MM.1S (cell line): Measurements from ENCODE around the gene DTNB.

Experiments used
- DNase-seq: peaks from one replicate; pipeline ENCODE4 v3.0.0-alpha.2; 2015
- H2AFZ ChIP-seq: fragments of 300-600 bp; sonication (generic); 2 replicates; pipeline ENCODE4 v1.6.0; 2016; ENCODE audit warnings: antibody characterized with exemption, low read length
- H3F3A ChIP-seq: fragments of 300-600 bp; sonication (generic); 2 replicates; pipeline ENCODE4 v1.6.1; 2016; ENCODE audit warnings: mild to moderate bottlenecking, antibody characterized with exemption, low read length, moderate library complexity, mixed read lengths; ENCODE audit not compliant: insufficient read depth
- H3K27ac ChIP-seq: fragments of 300-600 bp; sonication (generic); 2 replicates; pipeline ENCODE4 v1.5.1; 2016; ENCODE audit warnings: mild to moderate bottlenecking, low read length
- H3K27me3 ChIP-seq: fragments of 300-600 bp; sonication (generic); replicated peaks from 2 replicates; pipeline ENCODE4 v1.6.0; 2016; ENCODE audit warnings: low read length; ENCODE audit not compliant: insufficient read depth
- H3K36me3 ChIP-seq: fragments of 300-600 bp; sonication (generic); replicated peaks from 2 replicates; pipeline ENCODE4 v1.6.1; 2016; ENCODE audit warnings: mild to moderate bottlenecking, low read length, mixed read lengths; ENCODE audit not compliant: insufficient read depth
- H3K4me1 ChIP-seq: fragments of 300-600 bp; sonication (generic); 2 replicates; pipeline ENCODE4 v1.6.1; 2016; ENCODE audit warnings: low read length, mixed read lengths
- H3K4me2 ChIP-seq: fragments of 300-600 bp; sonication (generic); 2 replicates; pipeline ENCODE4 v1.6.0; 2016; ENCODE audit warnings: low read depth, low read length
- H3K4me3 ChIP-seq: fragments of 300-600 bp; sonication (generic); 2 replicates; pipeline ENCODE4 v1.5.1; 2016; ENCODE audit warnings: low read length, mixed read lengths
- H3K79me2 ChIP-seq: fragments of 300-600 bp; sonication (generic); 2 replicates; pipeline ENCODE4 v1.6.1; 2016; ENCODE audit warnings: mixed run types, low read length, mixed read lengths
- H3K9ac ChIP-seq: fragments of 300-600 bp; sonication (generic); 2 replicates; pipeline ENCODE4 v1.6.1; 2016; ENCODE audit warnings: low read length, mixed read lengths
- H3K9me2 ChIP-seq: fragments of 300-600 bp; sonication (generic); replicated peaks from 2 replicates; pipeline ENCODE4 v1.6.1; 2016; ENCODE audit warnings: mild to moderate bottlenecking, low read length, mixed read lengths; ENCODE audit not compliant: insufficient read depth
- H3K9me3 ChIP-seq: fragments of 300-600 bp; sonication (generic); replicated peaks from 2 replicates; pipeline ENCODE4 v1.6.1; 2016; ENCODE audit warnings: mild to moderate bottlenecking, low read length, mixed read lengths; ENCODE audit not compliant: insufficient read depth
- H4K20me1 ChIP-seq: fragments of 300-600 bp; sonication (generic); 2 replicates; pipeline ENCODE4 v1.6.1; 2016; ENCODE audit warnings: mild to moderate bottlenecking, low read length, moderate library complexity, mixed read lengths; ENCODE audit not compliant: insufficient read depth
- EZH2 ChIP-seq: fragments of 300-600 bp; sonication (generic); optimal IDR thresholded peaks from 2 replicates; pipeline ENCODE3; 2017; ENCODE audit warnings: low read depth, mild to moderate bottlenecking, antibody characterized with exemption, low read length, mixed read lengths
- EZH2phosphoT487 ChIP-seq: fragments of 300-600 bp; sonication (generic); IDR thresholded peaks from 2 replicates; pipeline ENCODE4 v1.6.1; 2018; ENCODE audit warnings: antibody characterized with exemption, low read length
- TF ChIP-seq, protein P1 (sequence below): fragments of 300-600 bp; sonication (generic); IDR thresholded peaks from 2 replicates; pipeline ENCODE4 v1.5.1; 2016; ENCODE audit warnings: antibody characterized with exemption, low read length, mixed read lengths

The DTNB gene

DNA sequence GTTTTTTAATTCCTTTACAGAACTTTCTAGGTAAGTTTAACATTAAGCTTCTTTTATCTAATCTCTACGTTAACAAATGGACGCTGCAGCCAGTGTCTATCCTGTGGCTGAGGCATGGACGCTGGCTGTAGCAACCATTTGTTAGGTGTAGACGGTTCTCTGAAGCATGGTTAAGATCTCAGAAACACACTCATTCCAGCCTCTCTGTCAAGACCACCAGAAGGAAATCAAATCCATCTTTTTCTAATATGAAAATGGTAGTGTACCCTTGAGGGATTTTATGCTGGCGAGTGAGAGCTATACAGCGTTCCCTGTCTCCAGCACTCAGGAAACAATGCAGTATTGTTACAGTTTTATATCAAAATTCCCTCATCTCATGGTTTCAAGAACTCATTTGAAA lies 78.0 kb downstream of the DTNB start:
- Histone ChIP-seq H3K4me3 (no peak overlapping the region), H3K4me1 (peaks cover 23% of the 10 kb centered on the region), H3F3A (peaks cover 14% of the 10 kb centered on the region), H3K9ac (no peak overlapping the region), H3K4me2 (no peak overlapping the region), H3K36me3 (no peaks in the 10 kb centered on the region), H3K27me3 (no peaks in the 10 kb centered on the region), H3K79me2 (no peaks in the 10 kb centered on the region), H3K9me3 (no peaks in the 10 kb centered on the region), H3K27ac (no peak overlapping the region), H4K20me1 (no peaks in the 10 kb centered on the region), H3K9me2 (no peaks in the 10 kb centered on the region), H2AFZ (no peak overlapping the region)
- TF ChIP-seq, protein P1, sequence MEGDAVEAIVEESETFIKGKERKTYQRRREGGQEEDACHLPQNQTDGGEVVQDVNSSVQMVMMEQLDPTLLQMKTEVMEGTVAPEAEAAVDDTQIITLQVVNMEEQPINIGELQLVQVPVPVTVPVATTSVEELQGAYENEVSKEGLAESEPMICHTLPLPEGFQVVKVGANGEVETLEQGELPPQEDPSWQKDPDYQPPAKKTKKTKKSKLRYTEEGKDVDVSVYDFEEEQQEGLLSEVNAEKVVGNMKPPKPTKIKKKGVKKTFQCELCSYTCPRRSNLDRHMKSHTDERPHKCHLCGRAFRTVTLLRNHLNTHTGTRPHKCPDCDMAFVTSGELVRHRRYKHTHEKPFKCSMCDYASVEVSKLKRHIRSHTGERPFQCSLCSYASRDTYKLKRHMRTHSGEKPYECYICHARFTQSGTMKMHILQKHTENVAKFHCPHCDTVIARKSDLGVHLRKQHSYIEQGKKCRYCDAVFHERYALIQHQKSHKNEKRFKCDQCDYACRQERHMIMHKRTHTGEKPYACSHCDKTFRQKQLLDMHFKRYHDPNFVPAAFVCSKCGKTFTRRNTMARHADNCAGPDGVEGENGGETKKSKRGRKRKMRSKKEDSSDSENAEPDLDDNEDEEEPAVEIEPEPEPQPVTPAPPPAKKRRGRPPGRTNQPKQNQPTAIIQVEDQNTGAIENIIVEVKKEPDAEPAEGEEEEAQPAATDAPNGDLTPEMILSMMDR, result no peak
- no peak for TF ChIP-seq EZH2
- TF ChIP-seq EZH2phosphoT487, result no peak
- no peak for DNase-seq

DNA sequence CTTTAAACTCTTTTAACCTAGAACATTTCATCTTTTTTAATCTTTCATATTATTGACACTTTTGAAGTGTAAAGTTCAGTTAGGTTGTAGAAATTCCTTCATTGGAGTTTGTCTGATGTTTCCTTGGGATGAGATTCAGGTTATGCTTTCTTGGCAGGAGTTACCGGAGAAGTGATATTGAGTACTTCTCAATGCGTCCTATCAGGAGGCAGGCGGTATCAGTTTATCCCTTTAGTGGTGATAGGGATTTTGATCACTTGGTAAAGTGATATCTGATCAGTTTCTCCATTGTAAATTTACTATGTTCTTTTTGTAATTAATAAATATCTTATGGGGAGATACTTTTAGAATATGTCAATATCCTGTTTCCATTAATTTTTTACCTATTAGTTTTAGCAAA lies 78.4 kb downstream of the DTNB start:
- H3K9me2 ChIP-seq, result no peaks in the 10 kb centered on the region
- H3K27me3 ChIP-seq, result no peaks in the 10 kb centered on the region

DNA sequence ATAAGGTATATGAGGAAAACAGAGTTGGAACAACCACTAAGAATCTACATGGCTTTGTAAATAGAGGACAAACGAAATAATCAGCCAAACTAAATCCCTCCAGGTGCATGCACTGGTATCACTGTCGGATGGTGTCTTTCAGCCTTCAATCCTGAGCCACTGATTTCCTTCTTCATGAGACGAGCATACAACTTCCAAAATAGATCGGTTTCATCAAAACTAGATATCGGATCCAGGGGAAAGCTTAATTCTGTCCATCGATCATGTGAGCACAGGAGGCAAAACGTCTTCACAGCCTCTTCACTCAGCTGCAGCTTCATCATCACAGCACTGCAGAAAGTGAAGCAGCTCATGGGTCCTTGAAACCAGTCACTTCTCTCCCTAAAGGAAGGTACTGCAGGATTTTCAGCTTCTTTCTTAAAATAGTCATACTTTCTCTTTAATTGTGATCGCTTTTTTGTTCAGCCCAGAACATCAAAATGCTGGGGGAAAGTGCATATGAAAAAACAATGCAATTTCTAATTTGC lies 80.5 kb downstream of the DTNB start:
- peaks cover 15% of the 10 kb centered on the region for H3K4me1 ChIP-seq
- peak overlapping the region; percentile 80 for H2AFZ ChIP-seq
- H3K9me3 ChIP-seq, result no peaks in the 10 kb centered on the region
- H3K27me3 ChIP-seq, result no peaks in the 10 kb centered on the region
- H3K9ac ChIP-seq, result peak overlapping the region; percentile 49
- no peaks in the 10 kb centered on the region for H3K79me2 ChIP-seq
- H3K9me2 ChIP-seq, result no peaks in the 10 kb centered on the region
- peaks cover 14% of the 10 kb centered on the region for H3F3A ChIP-seq
- H3K36me3 ChIP-seq, result no peaks in the 10 kb centered on the region
- H3K4me2 ChIP-seq, result peak overlapping the region; percentile 91
- H4K20me1 ChIP-seq, result no peaks in the 10 kb centered on the region
- peak overlapping the region; percentile 52 for H3K4me3 ChIP-seq
- DNase-seq, result no peak
- peak overlapping the region; percentile 76 for H3K27ac ChIP-seq
- no peak for TF ChIP-seq EZH2phosphoT487
- TF ChIP-seq, protein P1, result no peak
- no peak for TF ChIP-seq EZH2

More for the DNA sequence above, 78.4 kb downstream of the DTNB start:
- H3K9ac ChIP-seq, result no peak overlapping the region
- no peak overlapping the region for H2AFZ ChIP-seq
- no peaks in the 10 kb centered on the region for H3K79me2 ChIP-seq
- no peaks in the 10 kb centered on the region for H3K36me3 ChIP-seq
- H3K9me3 ChIP-seq, result no peaks in the 10 kb centered on the region
- no peak overlapping the region for H3K27ac ChIP-seq
- no peak for DNase-seq
- peaks cover 14% of the 10 kb centered on the region for H3F3A ChIP-seq
- TF ChIP-seq EZH2phosphoT487 (no peak), EZH2 (no peak)
- H4K20me1 ChIP-seq, result no peaks in the 10 kb centered on the region
- peaks cover 23% of the 10 kb centered on the region for H3K4me1 ChIP-seq
- no peak overlapping the region for H3K4me3 ChIP-seq
- no peak overlapping the region for H3K4me2 ChIP-seq

DNA sequence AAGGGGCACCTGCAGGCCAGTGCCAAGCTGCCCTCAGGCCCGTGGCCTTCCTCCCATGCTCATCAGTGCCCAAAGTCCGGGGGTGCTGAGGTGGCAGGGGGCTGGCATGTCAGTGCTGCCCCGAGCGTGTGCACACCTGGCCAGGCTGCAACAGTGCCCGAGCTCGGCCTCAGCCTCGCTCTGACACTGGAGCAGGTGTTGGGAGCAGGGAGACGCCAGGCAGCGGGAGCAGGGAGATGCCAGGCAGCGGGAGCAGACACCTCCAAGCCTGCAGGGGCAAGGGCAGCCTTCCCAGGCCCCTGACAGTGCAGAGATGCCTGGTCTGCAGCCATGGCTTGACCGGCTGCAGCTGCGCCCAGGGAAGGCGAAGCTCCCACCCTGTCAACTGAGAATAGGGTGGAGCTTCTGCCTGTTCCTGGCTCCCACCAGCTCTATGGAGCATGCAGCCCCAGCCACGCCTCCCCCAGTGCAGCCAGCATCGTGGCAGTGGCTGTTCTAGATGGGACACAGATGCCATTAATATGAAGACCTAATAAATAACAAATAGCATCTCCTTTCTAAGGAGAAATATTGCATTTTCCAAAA lies 82.4 kb downstream of the DTNB start:
- Histone ChIP-seq H3K27ac (no peak overlapping the region), H3K9me2 (no peaks in the 10 kb centered on the region), H3K4me3 (no peak overlapping the region), H3K4me2 (no peak overlapping the region), H3F3A (peaks cover 14% of the 10 kb centered on the region), H3K4me1 (peaks cover 13% of the 10 kb centered on the region; the same call in 1 of the 2 replicates), H3K36me3 (no peaks in the 10 kb centered on the region), H3K9ac (no peak overlapping the region), H3K79me2 (no peaks in the 10 kb centered on the region), H3K27me3 (no peaks in the 10 kb centered on the region), H4K20me1 (no peaks in the 10 kb centered on the region), H3K9me3 (no peaks in the 10 kb centered on the region), H2AFZ (no peak overlapping the region)
- TF ChIP-seq EZH2phosphoT487, result no peak
- TF ChIP-seq EZH2, result no peak
- TF ChIP-seq, protein P1, result no peak
- DNase-seq, result no peak
